Fibroblast of lung (primary cell): ENCODE results near the gene NES. TPM values are rescaled to one million over a fixed set of nuclear protein-coding genes. Genes with fewer than 3 reads are reported as not detected.
A peak's percentile ranks its signal among the peaks of the same experiment; 100 is the strongest.

Experiments
- DNase-seq, 2 donors: peaks; one replicate each; pipeline versions ENCODE4 v3.0.0 to v3.0.0-alpha.2; 2010; ENCODE audit warnings: low read depth in 2 of 2
- H2AFZ ChIP-seq: 2 replicates; pipeline ENCODE4 v1.5.1; 2012; ENCODE audit warnings: low read length, control low read depth, inconsistent platforms
- H3K27ac ChIP-seq: 2 replicates; pipeline ENCODE4 v1.5.1; 2011; ENCODE audit warnings: low read length, control low read depth; ENCODE audit not compliant: insufficient read depth
- H3K27me3 ChIP-seq: 2 replicates; pipeline ENCODE4 v1.5.1; 2011; ENCODE audit warnings: mild to moderate bottlenecking, low read length; ENCODE audit not compliant: control insufficient read depth, insufficient read depth
- H3K36me3 ChIP-seq: 2 replicates; pipeline ENCODE4 v1.5.1; 2011; ENCODE audit warnings: low read length; ENCODE audit not compliant: control insufficient read depth, insufficient read depth
- H3K4me1 ChIP-seq: 2 replicates; pipeline ENCODE4 v1.5.1; 2011; ENCODE audit warnings: low read length; ENCODE audit not compliant: control insufficient read depth, insufficient read depth; ENCODE audit errors: extremely low read depth
- H3K4me2 ChIP-seq: 2 replicates; pipeline ENCODE4 v1.5.1; 2011; ENCODE audit warnings: low read length, control low read depth; ENCODE audit not compliant: insufficient read depth; ENCODE audit errors: extremely low read depth
- H3K4me3 ChIP-seq, 4 experiments: fragments of 200-600 bp in 1 of 4; sonication (generic) in 1 of 4; replicated peaks in 1 of 4; 2 replicates each; pipeline ENCODE4 v1.5.1; 2011 to 2016; ENCODE audit warnings: low read length in 4 of 4, low read depth in 3 of 4, mild to moderate bottlenecking in 3 of 4, control low read depth in 2 of 4, inconsistent platforms in 1 of 4, mixed read lengths in 1 of 4; ENCODE audit not compliant: insufficient read depth in 1 of 4; ENCODE audit errors: control extremely low read depth in 1 of 4
- H3K79me2 ChIP-seq: 2 replicates; pipeline ENCODE4 v1.5.1; 2012; ENCODE audit warnings: mild to moderate bottlenecking, low read length, inconsistent platforms; ENCODE audit not compliant: control insufficient read depth, insufficient read depth
- H3K9ac ChIP-seq: 2 replicates; pipeline ENCODE4 v1.5.1; 2011; ENCODE audit warnings: mild to moderate bottlenecking, low read length, control low read depth; ENCODE audit not compliant: insufficient read depth
- H3K9me3 ChIP-seq: 2 replicates; pipeline ENCODE4 v1.5.1; 2012; ENCODE audit warnings: low read depth, low read length; ENCODE audit not compliant: control insufficient read depth, insufficient read depth
- H4K20me1 ChIP-seq: 2 replicates; pipeline ENCODE4 v1.5.1; 2011; ENCODE audit warnings: low read length; ENCODE audit not compliant: control insufficient read depth, insufficient read depth; ENCODE audit errors: extremely low read depth
- EZH2 ChIP-seq: IDR thresholded peaks from 2 replicates; pipeline ENCODE4 v1.5.1; 2012; ENCODE audit warnings: low read length, control low read depth, mild to moderate bottlenecking; ENCODE audit errors: missing control alignments
- polyA minus RNA-seq: library from RNA; depleted of rRNA, polyadenylated mRNA; stranded (reverse); fragments of >200 nt; gene quantifications from 2 replicates; pipeline ENCODE4 v1.2.3, GENCODE V29; 2011; ENCODE audit warnings: low replicate concordance
- polyA plus RNA-seq, 2 donors: library from polyadenylated mRNA; depleted of rRNA in 1 of 2; stranded (reverse) in 1 of 2; unstranded in 1 of 2; fragments of >200 nt; gene quantifications; 2 replicates each; pipeline ENCODE4 v1.2.1, GENCODE V29; 2011 to 2012; ENCODE audit warnings: missing spikeins in 1 of 2
- total RNA-seq: library from RNA; depleted of rRNA; stranded (reverse); fragments of >200 nt; gene quantifications from 2 replicates; pipeline ENCODE4 v1.2.1, GENCODE V29; 2014
- TF ChIP-seq, protein P1 (sequence below), 2 donors: IDR thresholded peaks in 1 of 2; conservative IDR thresholded peaks in 1 of 2; 1 replicate in 1 of 2; 2 replicates in 1 of 2; pipeline ENCODE4 v1.5.1; 2011 to 2012; ENCODE audit warnings: low read length in 2 of 2, control low read depth in 1 of 2, inconsistent platforms in 1 of 2, low read depth in 1 of 2, mild to moderate bottlenecking in 1 of 2

The NES gene, protein sequence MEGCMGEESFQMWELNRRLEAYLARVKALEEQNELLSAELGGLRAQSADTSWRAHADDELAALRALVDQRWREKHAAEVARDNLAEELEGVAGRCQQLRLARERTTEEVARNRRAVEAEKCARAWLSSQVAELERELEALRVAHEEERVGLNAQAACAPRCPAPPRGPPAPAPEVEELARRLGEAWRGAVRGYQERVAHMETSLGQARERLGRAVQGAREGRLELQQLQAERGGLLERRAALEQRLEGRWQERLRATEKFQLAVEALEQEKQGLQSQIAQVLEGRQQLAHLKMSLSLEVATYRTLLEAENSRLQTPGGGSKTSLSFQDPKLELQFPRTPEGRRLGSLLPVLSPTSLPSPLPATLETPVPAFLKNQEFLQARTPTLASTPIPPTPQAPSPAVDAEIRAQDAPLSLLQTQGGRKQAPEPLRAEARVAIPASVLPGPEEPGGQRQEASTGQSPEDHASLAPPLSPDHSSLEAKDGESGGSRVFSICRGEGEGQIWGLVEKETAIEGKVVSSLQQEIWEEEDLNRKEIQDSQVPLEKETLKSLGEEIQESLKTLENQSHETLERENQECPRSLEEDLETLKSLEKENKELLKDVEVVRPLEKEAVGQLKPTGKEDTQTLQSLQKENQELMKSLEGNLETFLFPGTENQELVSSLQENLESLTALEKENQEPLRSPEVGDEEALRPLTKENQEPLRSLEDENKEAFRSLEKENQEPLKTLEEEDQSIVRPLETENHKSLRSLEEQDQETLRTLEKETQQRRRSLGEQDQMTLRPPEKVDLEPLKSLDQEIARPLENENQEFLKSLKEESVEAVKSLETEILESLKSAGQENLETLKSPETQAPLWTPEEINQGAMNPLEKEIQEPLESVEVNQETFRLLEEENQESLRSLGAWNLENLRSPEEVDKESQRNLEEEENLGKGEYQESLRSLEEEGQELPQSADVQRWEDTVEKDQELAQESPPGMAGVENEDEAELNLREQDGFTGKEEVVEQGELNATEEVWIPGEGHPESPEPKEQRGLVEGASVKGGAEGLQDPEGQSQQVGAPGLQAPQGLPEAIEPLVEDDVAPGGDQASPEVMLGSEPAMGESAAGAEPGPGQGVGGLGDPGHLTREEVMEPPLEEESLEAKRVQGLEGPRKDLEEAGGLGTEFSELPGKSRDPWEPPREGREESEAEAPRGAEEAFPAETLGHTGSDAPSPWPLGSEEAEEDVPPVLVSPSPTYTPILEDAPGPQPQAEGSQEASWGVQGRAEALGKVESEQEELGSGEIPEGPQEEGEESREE (N-terminal part only)
- total RNA-seq = 44.2 and 87.4 TPM in 2 replicates
- polyA plus RNA-seq = 23.0 and 34.6 TPM in 2 replicates
- 176 and 247 TPM in 2 replicates for polyA plus RNA-seq (2012)
- polyA minus RNA-seq = 82.1 and 135 TPM in 2 replicates

DNA sequence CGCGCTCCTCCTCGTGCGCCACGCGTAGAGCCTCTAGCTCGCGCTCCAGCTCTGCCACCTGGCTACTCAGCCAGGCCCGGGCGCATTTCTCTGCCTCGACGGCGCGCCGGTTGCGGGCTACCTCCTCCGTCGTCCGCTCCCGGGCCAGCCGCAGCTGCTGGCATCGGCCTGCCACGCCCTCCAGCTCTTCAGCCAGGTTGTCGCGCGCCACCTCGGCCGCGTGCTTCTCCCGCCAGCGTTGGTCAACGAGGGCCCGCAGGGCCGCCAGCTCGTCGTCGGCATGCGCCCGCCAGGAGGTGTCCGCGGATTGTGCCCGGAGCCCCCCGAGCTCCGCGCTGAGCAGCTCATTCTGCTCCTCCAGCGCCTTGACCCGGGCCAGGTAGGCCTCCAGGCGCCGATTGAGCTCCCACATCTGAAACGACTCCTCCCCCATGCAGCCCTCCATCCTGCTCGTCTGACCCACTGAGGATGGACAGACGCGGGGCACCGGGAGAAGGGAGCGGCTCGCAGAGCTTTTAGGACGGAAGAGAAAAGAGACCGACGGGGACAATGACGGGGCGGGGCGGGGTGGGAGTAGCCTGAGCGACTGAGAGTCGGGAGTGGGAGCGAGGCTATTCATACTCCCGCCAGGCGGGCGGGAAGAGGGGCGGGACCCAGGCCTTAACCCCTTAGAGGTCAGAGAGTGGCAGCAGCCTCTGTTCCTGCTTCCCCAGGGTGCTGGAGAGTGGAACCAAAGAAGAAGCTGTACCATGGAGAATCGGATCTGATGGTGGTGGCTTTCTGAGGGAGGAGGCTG, at the start of gene NES:
Gene NES, minus strand, starts transcription at position 588 of the 796 bp plus-strand sequence. Its CDS starts 143 bp downstream, at position 445.
- H3K36me3 ChIP-seq = peaks cover 9% of the 10 kb centered on the region
- peak within 1 kb of the TSS; percentile 64 for H3K9ac ChIP-seq
- peaks cover 38% of the 10 kb centered on the region for H3K79me2 ChIP-seq

DNA sequence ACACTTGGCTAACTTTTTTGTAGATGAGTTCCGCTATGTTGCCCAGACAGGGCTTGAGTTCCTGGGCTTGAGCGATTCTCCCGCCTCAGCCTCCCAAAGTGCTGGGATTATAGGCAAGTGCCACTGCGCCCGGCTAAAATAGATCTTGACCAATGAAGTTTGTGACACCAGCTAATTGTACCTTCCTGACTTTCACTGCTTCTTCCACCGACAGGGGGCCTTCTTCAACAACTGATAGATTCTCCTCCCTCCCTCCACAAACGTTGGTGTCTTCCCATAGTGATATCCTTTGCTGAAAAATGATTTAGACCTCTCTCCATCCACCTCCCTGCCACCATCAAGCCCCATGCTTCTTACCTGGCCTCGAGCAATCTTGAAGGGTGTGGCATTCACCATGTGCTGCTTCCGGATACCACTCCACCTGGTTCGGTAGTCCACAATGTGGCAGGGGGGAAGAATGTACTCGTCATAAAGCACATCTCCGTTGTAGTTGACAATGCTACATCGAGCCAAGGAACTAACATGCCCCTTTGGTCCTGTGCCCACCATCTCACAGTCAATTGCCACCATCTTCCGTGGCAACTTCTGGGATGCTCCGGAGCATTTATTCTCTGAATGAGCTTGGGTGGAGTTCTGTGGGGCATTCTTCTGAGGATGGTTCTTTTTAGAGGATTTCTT, 49.5 kb upstream of the NES start:
- DNase-seq = peak; percentile 53 to 70
- no peaks in the 10 kb centered on the region for H4K20me1 ChIP-seq
- H3K36me3 ChIP-seq = peaks cover 15% of the 10 kb centered on the region
- H3K27me3 ChIP-seq = no peaks in the 10 kb centered on the region
- peak overlapping the region; percentile 29 to 95 (median 88) for H3K4me3 ChIP-seq
- H3K9me3 ChIP-seq = no peaks in the 10 kb centered on the region
- H3K4me1 ChIP-seq = peaks cover 24% of the 10 kb centered on the region
- H3K79me2 ChIP-seq = peaks cover 57% of the 10 kb centered on the region
- TF ChIP-seq, protein P1, sequence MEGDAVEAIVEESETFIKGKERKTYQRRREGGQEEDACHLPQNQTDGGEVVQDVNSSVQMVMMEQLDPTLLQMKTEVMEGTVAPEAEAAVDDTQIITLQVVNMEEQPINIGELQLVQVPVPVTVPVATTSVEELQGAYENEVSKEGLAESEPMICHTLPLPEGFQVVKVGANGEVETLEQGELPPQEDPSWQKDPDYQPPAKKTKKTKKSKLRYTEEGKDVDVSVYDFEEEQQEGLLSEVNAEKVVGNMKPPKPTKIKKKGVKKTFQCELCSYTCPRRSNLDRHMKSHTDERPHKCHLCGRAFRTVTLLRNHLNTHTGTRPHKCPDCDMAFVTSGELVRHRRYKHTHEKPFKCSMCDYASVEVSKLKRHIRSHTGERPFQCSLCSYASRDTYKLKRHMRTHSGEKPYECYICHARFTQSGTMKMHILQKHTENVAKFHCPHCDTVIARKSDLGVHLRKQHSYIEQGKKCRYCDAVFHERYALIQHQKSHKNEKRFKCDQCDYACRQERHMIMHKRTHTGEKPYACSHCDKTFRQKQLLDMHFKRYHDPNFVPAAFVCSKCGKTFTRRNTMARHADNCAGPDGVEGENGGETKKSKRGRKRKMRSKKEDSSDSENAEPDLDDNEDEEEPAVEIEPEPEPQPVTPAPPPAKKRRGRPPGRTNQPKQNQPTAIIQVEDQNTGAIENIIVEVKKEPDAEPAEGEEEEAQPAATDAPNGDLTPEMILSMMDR (conservative IDR thresholded peaks at IDR 0.05 in 1 of 2, IDR thresholded peaks at IDR 0.05 in 1 of 2; ENCODE audit: low read depth in 1 of 2, low read length in 2 of 2) = peak; percentile 63 to 66
- no peak for TF ChIP-seq EZH2
- peak overlapping the region; percentile 97 for H3K4me2 ChIP-seq
- H3K9ac ChIP-seq = no peak overlapping the region
- no peak overlapping the region for H3K27ac ChIP-seq
- H2AFZ ChIP-seq = no peak overlapping the region

More for the DNA sequence above, at the start of gene NES:
- H4K20me1 ChIP-seq = no peaks in the 10 kb centered on the region
- no peaks in the 10 kb centered on the region for H3K9me3 ChIP-seq
- H2AFZ ChIP-seq = peak within 1 kb of the TSS; percentile 66
- peak within 1 kb of the TSS; percentile 61 to 74 (median 71) for H3K4me3 ChIP-seq
- H3K4me2 ChIP-seq = peak within 1 kb of the TSS; percentile 85
- TF ChIP-seq, protein P1 (conservative IDR thresholded peaks at IDR 0.05 in 1 of 2, IDR thresholded peaks at IDR 0.05 in 1 of 2; ENCODE audit: low read depth in 1 of 2, low read length in 2 of 2) = no peak
- TF ChIP-seq EZH2 = no peak
- peaks cover 21% of the 10 kb centered on the region for H3K4me1 ChIP-seq
- peak within 1 kb of the TSS; percentile 58 for H3K27ac ChIP-seq
- H3K27me3 ChIP-seq = no peaks in the 10 kb centered on the region
- DNase-seq = peak; percentile 58 to 60
